ENCODE results near the gene AUTS2.

The AUTS2 gene

DNA sequence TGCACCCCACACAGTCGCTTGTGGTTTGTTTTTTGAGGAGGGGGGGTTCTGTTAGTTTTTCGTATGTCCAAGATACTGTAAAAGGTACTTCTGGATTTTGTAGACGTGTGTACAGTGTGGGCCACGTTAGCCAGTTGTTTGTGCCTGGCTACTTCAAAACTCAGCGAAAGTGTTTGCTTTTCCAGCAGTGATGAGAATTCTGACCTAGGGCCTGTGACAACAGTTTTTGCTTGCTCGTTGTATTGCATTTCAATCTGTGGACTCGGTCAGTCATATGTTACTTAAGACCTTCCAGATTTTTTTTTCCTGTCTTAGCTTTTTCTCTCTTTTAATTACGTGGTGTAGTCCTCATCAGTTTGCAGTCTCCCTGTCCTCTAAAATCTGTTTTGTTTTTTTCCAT lies 1194.8 kb downstream of the AUTS2 start:
- no peaks in the 10 kb centered on the region for H3K9me3 ChIP-seq (ENCODE audit: insufficient read depth, low read depth, low read length)
- no peaks in the 10 kb centered on the region for H3K79me2 ChIP-seq (ENCODE audit: insufficient read depth, low read length)
- H3K36me3 ChIP-seq (ENCODE audit: insufficient read depth, low read length): peaks cover 48% of the 10 kb centered on the region; the same call in 1 of the 2 replicates
- no peaks in the 10 kb centered on the region for H3K9me2 ChIP-seq (replicated peaks; ENCODE audit: low read depth, low read length)
- H3F3A ChIP-seq (ENCODE audit: low read depth): no peaks in the 10 kb centered on the region
- H4K20me1 ChIP-seq (ENCODE audit: insufficient read depth, low read length, poor library complexity, severe bottlenecking): no peaks in the 10 kb centered on the region
- H3K4me2 ChIP-seq (ENCODE audit: low read depth, low read length, poor library complexity, severe bottlenecking): no peak overlapping the region
- H3K4me1 ChIP-seq (ENCODE audit: insufficient read depth, low read length, poor library complexity, severe bottlenecking): no peaks in the 10 kb centered on the region
- H3K9ac ChIP-seq (ENCODE audit: low read depth, low read length, poor library complexity, severe bottlenecking): no peak overlapping the region
- no peaks in the 10 kb centered on the region for H3K27me3 ChIP-seq (ENCODE audit: insufficient read depth, low read length, poor library complexity, severe bottlenecking)
- TF ChIP-seq, protein P1, sequence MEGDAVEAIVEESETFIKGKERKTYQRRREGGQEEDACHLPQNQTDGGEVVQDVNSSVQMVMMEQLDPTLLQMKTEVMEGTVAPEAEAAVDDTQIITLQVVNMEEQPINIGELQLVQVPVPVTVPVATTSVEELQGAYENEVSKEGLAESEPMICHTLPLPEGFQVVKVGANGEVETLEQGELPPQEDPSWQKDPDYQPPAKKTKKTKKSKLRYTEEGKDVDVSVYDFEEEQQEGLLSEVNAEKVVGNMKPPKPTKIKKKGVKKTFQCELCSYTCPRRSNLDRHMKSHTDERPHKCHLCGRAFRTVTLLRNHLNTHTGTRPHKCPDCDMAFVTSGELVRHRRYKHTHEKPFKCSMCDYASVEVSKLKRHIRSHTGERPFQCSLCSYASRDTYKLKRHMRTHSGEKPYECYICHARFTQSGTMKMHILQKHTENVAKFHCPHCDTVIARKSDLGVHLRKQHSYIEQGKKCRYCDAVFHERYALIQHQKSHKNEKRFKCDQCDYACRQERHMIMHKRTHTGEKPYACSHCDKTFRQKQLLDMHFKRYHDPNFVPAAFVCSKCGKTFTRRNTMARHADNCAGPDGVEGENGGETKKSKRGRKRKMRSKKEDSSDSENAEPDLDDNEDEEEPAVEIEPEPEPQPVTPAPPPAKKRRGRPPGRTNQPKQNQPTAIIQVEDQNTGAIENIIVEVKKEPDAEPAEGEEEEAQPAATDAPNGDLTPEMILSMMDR (conservative IDR thresholded peaks at IDR 0.05; ENCODE audit: low read length): no peak
- no peak for TF ChIP-seq EZH2phosphoT487 (IDR thresholded peaks at IDR 0.05; ENCODE audit: borderline replicate concordance)
- H2AFZ ChIP-seq (ENCODE audit: low read length): no peak overlapping the region
- H3K4me3 ChIP-seq (ENCODE audit: low read length, poor library complexity, severe bottlenecking): no peak overlapping the region

DNA sequence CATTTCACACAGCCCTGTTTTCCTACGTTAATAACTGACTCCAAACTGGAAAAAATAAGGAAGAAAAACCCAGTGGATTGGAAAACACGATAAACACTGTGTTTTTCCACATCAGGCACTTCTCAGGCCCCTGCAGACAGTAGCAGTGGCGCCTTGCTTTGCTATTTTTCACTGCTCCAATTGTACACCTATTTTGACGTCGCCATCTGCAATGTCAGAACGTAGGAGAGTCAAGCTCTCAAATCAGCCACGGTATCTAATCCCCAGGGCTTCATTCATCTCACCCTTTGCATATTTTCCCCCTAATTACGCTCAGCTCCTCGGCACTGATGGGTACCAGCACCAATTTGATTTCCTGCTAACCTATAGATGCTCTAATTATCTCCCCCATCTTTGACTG lies 1195.5 kb downstream of the AUTS2 start:
- Histone ChIP-seq H3K4me3 (ENCODE audit: low read length, poor library complexity, severe bottlenecking) (no peak overlapping the region), H3K4me2 (ENCODE audit: low read depth, low read length, poor library complexity, severe bottlenecking) (no peak overlapping the region), H3K27me3 (ENCODE audit: insufficient read depth, low read length, poor library complexity, severe bottlenecking) (no peaks in the 10 kb centered on the region), H3K9me2 (replicated peaks; ENCODE audit: low read depth, low read length) (no peaks in the 10 kb centered on the region), H3K36me3 (ENCODE audit: insufficient read depth, low read length) (peaks cover 40% of the 10 kb centered on the region; the same call in 1 of the 2 replicates), H4K20me1 (ENCODE audit: insufficient read depth, low read length, poor library complexity, severe bottlenecking) (no peaks in the 10 kb centered on the region), H3K9me3 (ENCODE audit: insufficient read depth, low read depth, low read length) (no peaks in the 10 kb centered on the region), H3K9ac (ENCODE audit: low read depth, low read length, poor library complexity, severe bottlenecking) (no peak overlapping the region), H3K4me1 (ENCODE audit: insufficient read depth, low read length, poor library complexity, severe bottlenecking) (no peaks in the 10 kb centered on the region), H3K79me2 (ENCODE audit: insufficient read depth, low read length) (no peaks in the 10 kb centered on the region), H3F3A (ENCODE audit: low read depth) (no peaks in the 10 kb centered on the region), H2AFZ (ENCODE audit: low read length) (no peak overlapping the region)
- TF ChIP-seq EZH2phosphoT487 (IDR thresholded peaks at IDR 0.05; ENCODE audit: borderline replicate concordance): no peak
- TF ChIP-seq, protein P1 (conservative IDR thresholded peaks at IDR 0.05; ENCODE audit: low read length): no peak

DNA sequence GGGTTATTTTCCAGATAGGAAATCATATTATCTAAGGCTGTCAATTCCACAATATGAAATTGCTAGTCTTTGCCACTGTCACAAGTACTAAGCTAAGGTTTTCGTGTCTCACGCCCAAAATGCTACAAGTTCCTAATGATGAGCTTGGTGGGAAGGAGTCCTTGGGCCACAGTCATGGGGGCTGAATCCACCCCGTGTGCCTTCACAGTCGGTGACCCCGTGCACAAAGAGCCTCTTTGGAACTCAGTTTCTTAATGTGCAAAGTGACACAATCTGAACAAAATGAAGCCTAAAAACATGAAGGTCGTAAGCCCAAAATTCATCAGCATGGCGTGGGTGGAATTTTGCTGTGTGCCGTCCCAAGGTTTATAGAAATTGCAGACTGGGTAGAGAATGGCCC lies 1196.7 kb downstream of the AUTS2 start:
- Histone ChIP-seq H2AFZ (ENCODE audit: low read length) (no peak overlapping the region), H3K79me2 (ENCODE audit: insufficient read depth, low read length) (no peaks in the 10 kb centered on the region), H3K27me3 (ENCODE audit: insufficient read depth, low read length, poor library complexity, severe bottlenecking) (no peaks in the 10 kb centered on the region), H3K4me1 (ENCODE audit: insufficient read depth, low read length, poor library complexity, severe bottlenecking) (no peaks in the 10 kb centered on the region), H3K4me3 (ENCODE audit: low read length, poor library complexity, severe bottlenecking) (no peak overlapping the region), H3K9me2 (replicated peaks; ENCODE audit: low read depth, low read length) (no peaks in the 10 kb centered on the region), H3K9ac (ENCODE audit: low read depth, low read length, poor library complexity, severe bottlenecking) (no peak overlapping the region), H3K36me3 (ENCODE audit: insufficient read depth, low read length) (peaks cover 28% of the 10 kb centered on the region; the same call in 1 of the 2 replicates), H3K9me3 (ENCODE audit: insufficient read depth, low read depth, low read length) (peaks cover 8% of the 10 kb centered on the region; the same call in 1 of the 2 replicates), H3K4me2 (ENCODE audit: low read depth, low read length, poor library complexity, severe bottlenecking) (no peak overlapping the region), H4K20me1 (ENCODE audit: insufficient read depth, low read length, poor library complexity, severe bottlenecking) (no peaks in the 10 kb centered on the region), H3F3A (ENCODE audit: low read depth) (no peaks in the 10 kb centered on the region)
- TF ChIP-seq, protein P1 (conservative IDR thresholded peaks at IDR 0.05; ENCODE audit: low read length): no peak
- no peak for TF ChIP-seq EZH2phosphoT487 (IDR thresholded peaks at IDR 0.05; ENCODE audit: borderline replicate concordance)
